Measurements from ENCODE around the gene MBTPS2.

DNA sequence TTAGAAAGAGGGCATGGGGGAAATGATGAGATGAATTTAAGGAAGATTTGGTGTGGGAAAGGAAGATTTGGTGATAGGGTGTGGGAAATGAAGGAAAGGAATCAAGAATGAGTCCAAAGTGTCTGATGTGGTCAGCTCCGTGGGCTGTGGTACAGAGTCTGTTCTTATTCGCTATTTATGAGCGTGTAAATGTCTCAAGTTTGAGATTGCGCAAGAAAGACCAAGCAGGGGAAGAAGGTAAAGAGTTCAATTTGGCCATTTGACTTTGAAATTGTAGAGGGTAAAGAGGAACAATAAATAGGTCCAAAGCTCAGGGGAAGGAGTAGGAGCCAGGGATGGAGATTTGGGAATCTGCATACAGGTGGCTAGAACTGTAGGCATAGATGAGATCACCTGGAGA, 89.8 kb downstream of the MBTPS2 start:
- no peak for TF ChIP-seq CTCF (IDR thresholded peaks at IDR 0.05)
- TF ChIP-seq POLR2A (IDR thresholded peaks at IDR 0.05), result no peak

Measured in body of pancreas (tissue), 4 donors.